Spleen (tissue), 7 donors: ENCODE data around the gene ST3GAL3.

Experiments used
- CTCF ChIP-seq, 11 experiments: fragments of 200-600 bp in 7 of 11; fragments of 450-650 bp in 4 of 11; sonication (generic) in 4 of 11; IDR thresholded peaks in 8 of 11; conservative IDR thresholded peaks in 3 of 11; 1 replicate in 7 of 11; 2 replicates in 4 of 11; pipeline versions ENCODE4 v1.4.0 to v1.8.0; 2016 to 2021; ENCODE audit warnings: antibody characterized with exemption in 11 of 11, inconsistent platforms in 4 of 11, mild to moderate bottlenecking in 1 of 11
- POLR2A ChIP-seq, 3 donors: fragments of 450-650 bp; IDR thresholded peaks; one replicate each; pipeline ENCODE4 v1.5.1; 2017; ENCODE audit warnings: antibody characterized with exemption in 3 of 3, mild to moderate bottlenecking in 1 of 3
- POLR2AphosphoS5 ChIP-seq, 3 donors: sonication (generic); formaldehyde crosslinking; IDR thresholded peaks; one replicate each; pipeline ENCODE4 v1.5.1; 2017; ENCODE audit warnings: antibody characterized with exemption in 3 of 3
- donor health status: DM: no; HTN: no; CAD: no; lungs with moderate emphysema.
- donor health status: DM: no; HTN: no; CAD: no.
- donor health status: DM: no; HTN: no; CAD: no.

GRCh38 chr1:43938383-43938782 is 231.0 kb downstream of the ST3GAL3 start:
- no peak for TF ChIP-seq CTCF (IDR thresholded peaks at IDR 0.05 in 8 of 11, conservative IDR thresholded peaks at IDR 0.05 in 3 of 11)
- no peak for TF ChIP-seq POLR2AphosphoS5 (IDR thresholded peaks at IDR 0.05)
- no peak for TF ChIP-seq POLR2A (IDR thresholded peaks at IDR 0.05)
